HCT116 (cell line): Measurements from ENCODE around the gene ZFP1. TPM values are rescaled to one million over a fixed set of nuclear protein-coding genes. Genes with fewer than 3 reads are reported as not detected.

Experiments used
- ATAC-seq: fragments of 200-7000 bp; cut with Tn5 transposase; 2 replicates; pipeline ENCODE4 v1.9.1; 2020; ENCODE audit warnings: mild to moderate bottlenecking, moderate library complexity
- BruUV-seq: library from RNA; stranded (reverse); fragments of 400-500 nt; replicated peaks from 2 replicates; lab custom pipeline; 2021; lab: Mats Ljungman, UMichigan
- CTCF ChIA-PET: fragments of 300-600 bp; sonication (Branson Sonifier 250); formaldehyde crosslinking; loops from one replicate; lab custom pipeline; 2021; ENCODE audit warnings: antibody characterized with exemption; lab: Charles Lee
- POLR2A ChIA-PET: fragments of 300-600, 350-600 bp; sonication (Branson Sonifier 250); formaldehyde crosslinking; loops from one replicate; lab custom pipeline; 2021; ENCODE audit warnings: antibody characterized with exemption; lab: Charles Lee
- RAD21 ChIA-PET, 2 experiments: fragments of 300-600 bp; sonication (Branson Sonifier 250); formaldehyde crosslinking; loops; one replicate each; lab custom pipeline; 2023; ENCODE audit warnings: low total read pairs in 2 of 2; ENCODE audit not compliant: uncharacterized antibody in 2 of 2, unreplicated experiment in 2 of 2, low non-redundant PET in 1 of 2; lab: Charles Lee
- DNase-seq: peaks from one replicate; pipeline ENCODE4 v3.0.0-alpha.2; 2010; ENCODE audit warnings: low read depth, low spot score
- H2AFZ ChIP-seq: fragments of 200-600 bp; shearing (Covaris generic), sonication (generic); 2 replicates; pipeline ENCODE4 v1.6.1; 2017; ENCODE audit warnings: low read depth, mixed run types, mixed read lengths, antibody characterized with exemption, low read length; ENCODE audit not compliant: poor library complexity, severe bottlenecking
- H3K27ac ChIP-seq: 2 replicates; pipeline ENCODE4 v1.5.1; 2012; ENCODE audit warnings: low read depth, low read length
- H3K27me3 ChIP-seq: fragments of 200-600 bp; sonication (generic); 2 replicates; pipeline ENCODE4 v1.6.1; 2016; ENCODE audit warnings: mixed run types, low read length, mixed read lengths; ENCODE audit not compliant: insufficient read depth
- H3K36me3 ChIP-seq, 2 experiments: fragments of 200-500 bp in 1 of 2; fragments of 200-600 bp in 1 of 2; sonication (Bioruptor generic) in 1 of 2; sonication (generic) in 1 of 2; 2 replicates each; pipeline versions ENCODE4 v1.5.1 to v1.6.1; 2014 to 2016; ENCODE audit warnings: low read length in 2 of 2, inconsistent platforms in 1 of 2, mixed read lengths in 1 of 2, mixed run types in 1 of 2; ENCODE audit not compliant: insufficient read depth in 2 of 2, control insufficient read depth in 1 of 2
- H3K4me1 ChIP-seq, 2 experiments: fragments of 200-600 bp in 1 of 2; sonication (generic) in 1 of 2; 2 replicates each; pipeline versions ENCODE4 v1.5.1 to v1.6.1; 2012 to 2017; ENCODE audit warnings: low read length in 2 of 2, inconsistent platforms in 1 of 2, mild to moderate bottlenecking in 1 of 2, mixed read lengths in 1 of 2, mixed run types in 1 of 2, moderate library complexity in 1 of 2; ENCODE audit not compliant: insufficient read depth in 2 of 2, control insufficient read depth in 1 of 2
- H3K4me2 ChIP-seq: fragments of 200-600 bp; sonication (generic); 2 replicates; pipeline ENCODE4 v1.6.1; 2017; ENCODE audit warnings: mixed run types, low read length, mixed read lengths
- H3K4me3 ChIP-seq, 2 experiments: fragments of 200-600 bp in 1 of 2; sonication (generic) in 1 of 2; replicated peaks in 1 of 2; 2 replicates each; pipeline ENCODE4 v1.5.1; 2011 to 2016; ENCODE audit warnings: low read length in 2 of 2, control low read depth in 1 of 2, low read depth in 1 of 2, mild to moderate bottlenecking in 1 of 2, mixed read lengths in 1 of 2, mixed run types in 1 of 2
- H3K79me2 ChIP-seq: fragments of 200-600 bp; sonication (generic); 2 replicates; pipeline ENCODE4 v1.6.1; 2017; ENCODE audit warnings: mild to moderate bottlenecking, mixed run types, low read length, moderate library complexity, mixed read lengths; ENCODE audit not compliant: insufficient read depth
- H3K9ac ChIP-seq: fragments of 200-600 bp; sonication (generic); 2 replicates; pipeline ENCODE4 v1.6.1; 2016; ENCODE audit warnings: low read length, mixed read lengths
- H3K9me2 ChIP-seq: fragments of 200-600 bp; sonication (generic), shearing (Covaris generic); 2 replicates; pipeline ENCODE4 v1.6.1; 2017; ENCODE audit warnings: mixed run types, mild to moderate bottlenecking, moderate library complexity; ENCODE audit not compliant: insufficient read depth
- H3K9me3 ChIP-seq, 2 experiments: fragments of 200-500 bp in 1 of 2; fragments of 200-600 bp in 1 of 2; sonication (Bioruptor generic) in 1 of 2; sonication (generic) in 1 of 2; 2 replicates each; pipeline ENCODE4 v1.6.1; 2014 to 2017; ENCODE audit warnings: low read length in 2 of 2, mixed read lengths in 2 of 2, inconsistent platforms in 1 of 2, low read depth in 1 of 2, mild to moderate bottlenecking in 1 of 2, mixed run types in 1 of 2, moderate library complexity in 1 of 2; ENCODE audit not compliant: control insufficient read depth in 1 of 2, insufficient read depth in 1 of 2
- H4K20me1 ChIP-seq: fragments of 200-600 bp; sonication (generic), shearing (Covaris generic); 2 replicates; pipeline ENCODE4 v1.6.1; 2017; ENCODE audit warnings: mixed run types, mild to moderate bottlenecking, moderate library complexity; ENCODE audit not compliant: insufficient read depth
- ELF1 ChIP-seq: IDR thresholded peaks from 2 replicates; pipeline ENCODE4 v1.6.1; 2012; ENCODE audit warnings: low read depth, borderline replicate concordance
- EZH2 ChIP-seq: fragments of 200-600 bp; sonication (generic); IDR thresholded peaks from 2 replicates; pipeline ENCODE4 v1.6.1; 2017; ENCODE audit warnings: antibody characterized with exemption, mixed run types
- EZH2phosphoT487 ChIP-seq: fragments of 200-600 bp; IDR thresholded peaks from 2 replicates; pipeline ENCODE4 v1.6.1; 2018; ENCODE audit warnings: antibody characterized with exemption, borderline replicate concordance
- FOSL1 ChIP-seq: IDR thresholded peaks from 2 replicates; pipeline ENCODE4 v1.6.1; 2012; ENCODE audit warnings: low read depth
- JUND ChIP-seq: IDR thresholded peaks from 2 replicates; pipeline ENCODE4 v1.6.1; 2012
- SP1 ChIP-seq: IDR thresholded peaks from 2 replicates; pipeline ENCODE4 v1.6.1; 2012; ENCODE audit warnings: low read depth
- YY1 ChIP-seq: IDR thresholded peaks from 2 replicates; pipeline ENCODE4 v1.6.1; 2011; ENCODE audit warnings: low read length, low read depth, moderate library complexity, mild to moderate bottlenecking; ENCODE audit not compliant: insufficient replicate concordance; ENCODE audit errors: extremely low read depth
- ZFX ChIP-seq: fragments of 450-650 bp; IDR thresholded peaks from 2 replicates; pipeline ENCODE4 v1.6.1; 2017
- intact Hi-C: fragments of 100-400 bp; cut with micrococcal nuclease; formaldehyde crosslinking; loops from 2 replicates; pipeline ENCODE4 v1.10.0; 2022
- total RNA-seq: library from RNA; stranded (reverse); gene quantifications from one replicate; pipeline ENCODE4 v1.2.1, GENCODE V29; 2021; ENCODE audit not compliant: unreplicated experiment
- TF ChIP-seq, protein P1 (sequence below), 3 experiments: fragments of 200-600 bp in 1 of 3; sonication (generic) in 1 of 3; IDR thresholded peaks in 2 of 3; conservative IDR thresholded peaks in 1 of 3; 2 replicates each; pipeline ENCODE4 v1.5.1; 2012 to 2017; ENCODE audit warnings: low read depth in 2 of 3, low read length in 2 of 3, antibody characterized with exemption in 1 of 3, borderline replicate concordance in 1 of 3, control low read depth in 1 of 3, mild to moderate bottlenecking in 1 of 3, mixed read lengths in 1 of 3, mixed run types in 1 of 3, moderate library complexity in 1 of 3; ENCODE audit not compliant: insufficient read depth in 1 of 3

Gene ZFP1
- total RNA-seq, 1 experiment from 2014 or later: 12.8 TPM

DNA sequence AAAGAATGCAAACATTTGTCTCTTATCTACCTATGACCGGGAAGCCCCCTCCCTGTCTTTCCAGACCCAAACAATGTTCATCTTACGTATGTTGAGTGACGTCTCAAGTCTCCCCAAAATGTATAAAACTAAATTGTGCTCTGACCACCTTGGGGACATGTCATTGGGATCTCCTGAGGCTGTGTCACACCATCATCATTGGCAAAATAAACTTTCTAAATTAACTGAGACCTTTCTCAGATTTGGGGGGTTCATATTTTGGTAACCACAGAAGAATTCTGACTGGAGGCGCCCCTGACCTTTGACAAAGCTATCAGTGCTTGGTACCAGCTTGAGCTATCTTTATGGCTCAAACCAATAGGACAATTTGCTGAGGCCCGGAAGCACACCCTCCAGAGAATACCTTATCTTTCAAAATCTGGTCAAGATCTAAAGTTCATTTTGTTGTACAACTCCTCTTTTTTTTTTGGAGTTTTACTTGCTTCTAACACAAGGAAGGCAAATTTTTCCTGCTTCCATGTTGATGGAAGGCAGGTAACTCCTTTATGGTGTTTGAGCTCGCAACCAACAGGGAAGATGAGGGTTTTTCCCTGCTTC is 29.3 kb upstream of the ZFP1 start:
- RAD21 ChIA-PET: no interaction called here
- no peaks in the 10 kb centered on the region for H3K36me3 ChIP-seq
- no peak overlapping the region for H2AFZ ChIP-seq
- TF ChIP-seq SP1: no peak
- no peak for TF ChIP-seq ELF1
- TF ChIP-seq EZH2: no peak
- no peak for TF ChIP-seq JUND
- no peak for TF ChIP-seq EZH2phosphoT487
- TF ChIP-seq, protein P1, sequence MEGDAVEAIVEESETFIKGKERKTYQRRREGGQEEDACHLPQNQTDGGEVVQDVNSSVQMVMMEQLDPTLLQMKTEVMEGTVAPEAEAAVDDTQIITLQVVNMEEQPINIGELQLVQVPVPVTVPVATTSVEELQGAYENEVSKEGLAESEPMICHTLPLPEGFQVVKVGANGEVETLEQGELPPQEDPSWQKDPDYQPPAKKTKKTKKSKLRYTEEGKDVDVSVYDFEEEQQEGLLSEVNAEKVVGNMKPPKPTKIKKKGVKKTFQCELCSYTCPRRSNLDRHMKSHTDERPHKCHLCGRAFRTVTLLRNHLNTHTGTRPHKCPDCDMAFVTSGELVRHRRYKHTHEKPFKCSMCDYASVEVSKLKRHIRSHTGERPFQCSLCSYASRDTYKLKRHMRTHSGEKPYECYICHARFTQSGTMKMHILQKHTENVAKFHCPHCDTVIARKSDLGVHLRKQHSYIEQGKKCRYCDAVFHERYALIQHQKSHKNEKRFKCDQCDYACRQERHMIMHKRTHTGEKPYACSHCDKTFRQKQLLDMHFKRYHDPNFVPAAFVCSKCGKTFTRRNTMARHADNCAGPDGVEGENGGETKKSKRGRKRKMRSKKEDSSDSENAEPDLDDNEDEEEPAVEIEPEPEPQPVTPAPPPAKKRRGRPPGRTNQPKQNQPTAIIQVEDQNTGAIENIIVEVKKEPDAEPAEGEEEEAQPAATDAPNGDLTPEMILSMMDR (IDR thresholded peaks at IDR 0.05 in 2 of 3, conservative IDR thresholded peaks at IDR 0.05 in 1 of 3; ENCODE audit: borderline replicate concordance in 1 of 3, insufficient read depth in 1 of 3, low read depth in 2 of 3, low read length in 2 of 3): no peak
- no peak for TF ChIP-seq ZFX
- TF ChIP-seq FOSL1: no peak
- no peak for TF ChIP-seq YY1
- peaks cover 9 to 14% of the 10 kb centered on the region in 2 experiments; a peak in 3 of 4 replicates for H3K4me1 ChIP-seq
- H3K9me3 ChIP-seq: peaks cover 0 to 10% of the 10 kb centered on the region in 2 experiments; a peak in 2 of 4 replicates
- H3K4me3 ChIP-seq: no peak overlapping the region
- no peaks in the 10 kb centered on the region for H3K9me2 ChIP-seq
- H3K27ac ChIP-seq: no peak overlapping the region
- ATAC-seq: no peak
- no peak overlapping the region for H3K4me2 ChIP-seq
- H4K20me1 ChIP-seq: no peaks in the 10 kb centered on the region
- H3K79me2 ChIP-seq: no peaks in the 10 kb centered on the region
- intact Hi-C loops: loop anchor here (10.0 kb wide), 1 partner anchor 304 kb away; no protein-coding TSS in a partner anchor
- POLR2A ChIA-PET: no interaction called here
- H3K9ac ChIP-seq: no peak overlapping the region
- DNase-seq: no peak
- CTCF ChIA-PET: interaction anchor here (1.5 to 1.8 kb wide), 2 partner anchors 8 to 121 kb away, joined by 3 to 5 read pairs; partner anchors contain the start of gene ZNRF1
- no TSS peak for BruUV-seq
- H3K27me3 ChIP-seq: no peaks in the 10 kb centered on the region
